HK-2 (cell line): Measurements from ENCODE around the gene KLHDC8A.
"Not testable (repeated sequence)": the region's sequence is repeated elsewhere in the genome, so short reads cannot be mapped to it uniquely, and the experiment has no call there.

Source experiments
- DNase-seq: peaks from one replicate; pipeline ENCODE4 v3.0.0-alpha.2; 2018; ENCODE audit not compliant: unreplicated experiment

KLHDC8A gene

GRCh38 chr1:205318231-205318991 is 38.3 kb downstream of the KLHDC8A start:
- no peak for DNase-seq

- peak; percentile 64 for DNase-seq
Observed at GRCh38 chr1:205317311-205317917, 39.3 kb downstream of the KLHDC8A start.

- DNase-seq, result no peak
Observed at GRCh38 chr1:205316161-205316566, 40.6 kb downstream of the KLHDC8A start.

- no peak for DNase-seq
Observed at GRCh38 chr1:205315008-205315618, 41.6 kb downstream of the KLHDC8A start.

- DNase-seq, result no peak
Observed at GRCh38 chr1:205313563-205314308, 43.0 kb downstream of the KLHDC8A start.

GRCh38 chr1:205312866-205313562 is 43.7 kb downstream of the KLHDC8A start:
- DNase-seq, result no peak

- no peak for DNase-seq
Observed at GRCh38 chr1:205310976-205311704, 45.6 kb downstream of the KLHDC8A start.

GRCh38 chr1:205309741-205310140 is 47.0 kb downstream of the KLHDC8A start:
- DNase-seq, result no peak

GRCh38 chr1:205306929-205307566 is 49.7 kb downstream of the KLHDC8A start:
- no peak for DNase-seq

GRCh38 chr1:205304695-205305070 is 52.0 kb downstream of the KLHDC8A start:
- DNase-seq, result no peak

- DNase-seq, result no peak
Observed at GRCh38 chr1:205304046-205304694, 52.6 kb downstream of the KLHDC8A start.

- no peak for DNase-seq
Observed at GRCh38 chr1:205303247-205303888, 53.4 kb downstream of the KLHDC8A start.

GRCh38 chr1:205301842-205302588 is 54.7 kb downstream of the KLHDC8A start:
- DNase-seq, result no peak

- DNase-seq, result peak; percentile 99
Observed at GRCh38 chr1:205301205-205301821, 55.4 kb downstream of the KLHDC8A start.

- DNase-seq, result no peak
Observed at GRCh38 chr1:205300149-205300548, 56.6 kb downstream of the KLHDC8A start.

GRCh38 chr1:205298191-205298994 is 58.3 kb downstream of the KLHDC8A start:
- peak; percentile 97 for DNase-seq

GRCh38 chr1:205297546-205298177 is 59.1 kb downstream of the KLHDC8A start:
- DNase-seq, result not testable (repeated sequence)
